GM21529 (cell line): ENCODE data around the gene WFIKKN2.
"Not testable (repeated sequence)": the region's sequence is repeated elsewhere in the genome, so short reads cannot be mapped to it uniquely, and the experiment has no call there.

Experiments
- ATAC-seq: cut with Tn5 transposase; IDR thresholded peaks from one replicate; pipeline ENCODE4 v1.9.1; 2021; ENCODE audit not compliant: unreplicated experiment

WFIKKN2 gene

DNA sequence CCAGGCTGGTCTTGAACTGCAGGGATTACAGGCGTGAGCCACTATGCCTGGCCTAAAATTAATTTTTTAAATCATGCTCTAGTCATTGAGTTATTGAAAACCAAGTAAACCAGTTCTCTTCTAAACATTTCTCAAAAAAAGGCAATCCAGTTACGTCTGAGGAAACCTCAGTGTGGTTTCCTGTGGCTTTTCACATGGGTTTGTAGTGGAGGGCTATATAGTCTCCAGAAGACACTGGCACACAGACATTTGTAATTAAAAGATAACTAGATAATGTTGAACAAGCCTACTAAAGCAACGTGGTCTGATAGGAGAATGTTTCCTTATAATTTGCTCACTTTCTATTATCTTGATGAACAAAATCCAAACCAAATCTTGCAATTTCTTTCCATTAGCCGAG is 36.0 kb downstream of the WFIKKN2 start:
- no peak for ATAC-seq

DNA sequence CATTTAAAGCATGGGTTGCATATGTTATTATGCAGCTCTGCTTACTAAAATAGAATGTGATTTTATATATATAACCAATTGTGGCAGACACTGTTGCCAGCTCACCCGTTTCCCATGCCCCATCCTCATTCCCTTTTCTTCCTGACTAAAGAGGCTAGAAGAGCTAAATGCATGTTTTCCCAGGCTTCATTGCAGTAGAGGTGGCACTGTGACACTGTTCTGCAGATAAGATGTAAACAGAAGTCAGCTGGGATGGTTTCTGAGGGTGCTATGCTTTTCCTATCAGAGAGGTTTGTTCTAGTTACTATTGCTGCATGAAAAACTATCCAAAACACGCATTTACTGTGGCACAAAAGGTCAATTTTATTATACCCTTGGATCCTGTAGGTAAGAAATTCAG is 36.5 kb downstream of the WFIKKN2 start:
- no peak for ATAC-seq

DNA sequence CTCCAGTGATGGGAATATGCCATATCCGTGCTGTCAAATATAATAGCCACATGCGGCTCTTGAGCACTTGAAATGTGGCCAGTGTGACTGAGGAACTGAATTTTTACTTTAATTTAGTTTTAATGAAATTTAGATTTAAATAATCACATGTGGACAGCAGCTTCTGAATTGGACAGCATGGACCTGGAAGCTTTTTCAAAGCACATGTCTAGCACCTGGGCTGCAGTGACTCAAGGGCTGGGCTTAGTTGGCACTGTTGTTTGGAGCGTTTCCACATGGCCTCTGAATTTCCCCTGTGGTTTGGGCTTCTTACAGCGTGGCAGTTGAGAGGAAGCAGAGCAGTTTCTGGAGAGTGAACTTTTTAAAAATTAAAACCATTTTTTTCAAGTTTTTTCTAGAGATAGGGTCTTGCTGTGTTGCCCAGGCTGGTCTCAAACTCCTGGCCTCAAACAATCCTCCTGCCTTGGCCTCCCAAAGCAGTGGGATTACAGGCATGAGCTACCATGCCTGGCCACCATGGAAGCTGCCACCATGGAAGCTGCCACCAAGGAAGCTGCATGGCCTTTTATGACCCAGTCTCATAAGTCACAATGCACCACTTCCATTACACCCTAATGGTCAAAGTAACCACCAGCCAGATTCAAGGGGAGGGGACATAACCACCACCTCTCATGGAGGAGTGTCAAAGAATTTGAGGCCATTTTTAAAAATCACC is 37.5 kb downstream of the WFIKKN2 start:
- no peak for ATAC-seq

DNA sequence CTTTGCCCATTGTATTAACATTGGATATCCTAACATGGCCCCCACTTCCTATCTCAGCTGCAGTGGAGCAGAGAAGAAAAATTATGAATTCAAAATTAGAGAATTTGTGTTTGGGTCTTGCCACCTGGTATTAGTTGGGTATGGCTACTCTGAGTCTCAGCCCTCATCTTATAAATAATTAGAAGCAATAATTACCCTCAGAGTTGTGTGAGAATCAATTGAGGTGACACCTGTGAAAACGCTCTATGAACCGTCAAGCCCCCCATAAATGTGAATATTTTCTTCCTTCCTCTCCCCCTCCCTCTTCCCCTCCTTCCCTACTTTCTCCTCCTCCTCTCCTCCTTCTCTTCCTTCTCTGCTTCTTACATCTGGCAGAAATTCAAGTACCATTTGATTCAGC is 39.7 kb downstream of the WFIKKN2 start:
- no peak for ATAC-seq

DNA sequence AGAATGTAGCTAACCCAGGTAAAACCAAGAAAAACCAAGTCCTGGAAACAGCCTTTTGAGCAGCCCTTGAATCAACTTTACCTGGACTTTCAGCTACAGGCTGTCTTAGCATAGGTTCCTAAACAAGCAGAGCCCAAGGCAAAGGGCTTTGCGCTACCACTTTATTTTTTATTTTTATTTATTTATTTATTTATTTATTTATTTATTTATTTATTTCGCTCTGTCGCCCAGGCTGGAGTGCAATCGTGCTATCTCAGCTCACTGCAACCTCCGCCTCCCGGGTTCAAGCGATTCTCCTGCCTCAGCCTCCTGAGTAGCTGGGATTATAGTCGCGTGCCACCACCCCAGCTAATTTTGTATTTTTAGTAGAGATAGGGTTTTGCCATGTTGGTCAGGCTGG is 41.7 kb downstream of the WFIKKN2 start:
- ATAC-seq: not testable (repeated sequence)

DNA sequence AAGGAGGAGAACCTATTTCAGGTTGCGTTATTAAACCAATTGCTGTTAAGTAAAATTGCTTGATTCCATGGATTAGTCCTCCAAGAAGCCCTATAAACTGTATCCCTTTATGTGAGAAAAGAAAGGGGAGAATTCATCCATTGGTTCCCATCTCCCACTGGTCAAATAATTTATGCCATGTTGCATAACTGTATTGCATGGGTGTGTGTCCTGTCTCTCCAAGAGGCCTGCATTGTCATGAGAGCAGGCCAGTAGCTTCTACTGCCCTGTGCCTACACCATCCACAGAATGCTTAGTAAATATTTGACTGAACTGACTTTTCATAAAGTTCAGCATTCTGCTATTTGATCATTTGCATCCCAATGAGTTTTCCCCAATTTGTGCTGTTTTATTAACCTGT is 42.5 kb downstream of the WFIKKN2 start:
- ATAC-seq: no peak

DNA sequence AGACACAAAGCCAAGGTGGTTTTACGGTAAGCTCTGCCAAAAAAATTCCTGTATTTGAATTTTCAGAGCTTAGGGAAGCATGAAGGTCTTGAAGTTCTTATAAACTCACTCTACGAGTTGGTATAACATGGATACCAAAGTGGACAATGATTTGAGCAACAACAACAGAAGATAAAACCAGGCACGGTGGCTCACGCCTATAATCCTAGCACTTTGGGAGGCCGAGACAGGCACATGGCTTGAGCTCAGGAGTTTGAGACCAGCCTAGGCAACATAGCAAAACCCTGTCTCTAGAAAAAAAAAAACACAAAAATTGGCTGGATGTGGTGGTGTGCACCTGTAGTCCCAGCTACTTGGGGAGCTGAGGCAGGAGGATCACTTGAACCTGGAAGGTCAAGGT is 43.7 kb downstream of the WFIKKN2 start:
- no peak for ATAC-seq

DNA sequence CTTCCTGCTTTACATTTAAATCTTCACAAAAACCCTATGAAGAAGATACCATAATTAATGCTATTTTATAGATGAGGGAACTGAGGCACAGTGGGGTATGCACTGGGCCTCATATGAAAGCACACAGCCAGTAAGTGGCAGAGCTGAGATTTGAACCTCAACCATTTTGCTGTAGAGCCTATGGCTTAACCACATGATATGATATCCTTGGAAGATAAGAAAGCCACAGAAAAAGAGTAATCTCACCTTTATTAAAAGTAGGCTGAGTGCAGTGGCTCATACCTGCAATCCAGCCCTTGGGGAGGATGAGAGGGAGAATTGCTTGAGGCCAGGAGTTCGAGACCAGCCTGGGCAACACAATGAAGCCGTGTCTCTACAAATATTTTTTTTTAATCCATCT is 45.8 kb downstream of the WFIKKN2 start:
- ATAC-seq: no peak

DNA sequence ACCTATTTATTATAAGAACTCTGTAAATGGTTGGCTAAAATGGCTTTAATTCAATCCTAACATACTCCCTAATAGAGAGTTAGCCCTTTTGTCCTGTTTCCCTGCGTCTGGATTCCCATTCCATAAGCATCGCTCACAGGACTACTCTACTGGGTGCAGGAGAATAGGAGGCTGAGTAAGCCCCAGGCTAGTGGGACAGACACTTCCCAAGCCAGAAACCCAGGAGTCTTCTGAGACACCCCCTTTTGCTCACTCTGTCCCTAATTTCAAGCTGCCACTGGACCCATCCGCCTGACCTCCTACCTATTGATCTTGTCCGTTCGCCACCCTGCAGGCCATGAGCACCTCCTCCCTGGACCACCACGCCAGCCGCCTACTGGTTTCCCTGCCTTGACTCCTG is 47.5 kb downstream of the WFIKKN2 start:
- ATAC-seq: no peak

DNA sequence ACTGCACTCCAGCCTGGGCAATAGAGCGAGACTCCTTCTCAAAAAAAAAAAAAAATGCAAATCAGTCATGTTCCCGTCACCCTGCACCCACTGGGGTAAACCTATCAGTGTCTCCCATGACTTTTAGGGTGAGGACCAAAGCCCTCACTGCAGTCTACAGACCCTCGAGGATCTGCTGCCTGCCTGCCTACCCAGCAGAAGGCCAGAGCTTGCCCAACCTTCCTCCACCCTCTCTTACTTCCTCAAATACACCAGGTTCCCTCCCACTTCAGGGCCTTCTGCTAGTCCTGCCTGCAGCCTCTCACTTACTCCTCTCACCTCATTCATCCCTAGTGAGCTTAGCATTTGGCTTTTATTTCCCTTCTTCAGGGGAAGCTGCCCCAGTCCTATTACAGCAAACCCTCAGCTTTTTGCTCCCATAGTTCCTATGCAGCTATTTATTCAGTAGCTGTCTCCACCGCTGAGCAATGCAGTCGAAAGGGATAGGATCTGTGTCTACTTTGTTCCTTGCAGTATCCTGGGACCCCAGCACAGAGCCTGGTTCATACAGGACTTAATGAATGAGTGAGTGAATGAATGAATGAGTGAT is 48.6 kb downstream of the WFIKKN2 start:
- no peak for ATAC-seq

DNA sequence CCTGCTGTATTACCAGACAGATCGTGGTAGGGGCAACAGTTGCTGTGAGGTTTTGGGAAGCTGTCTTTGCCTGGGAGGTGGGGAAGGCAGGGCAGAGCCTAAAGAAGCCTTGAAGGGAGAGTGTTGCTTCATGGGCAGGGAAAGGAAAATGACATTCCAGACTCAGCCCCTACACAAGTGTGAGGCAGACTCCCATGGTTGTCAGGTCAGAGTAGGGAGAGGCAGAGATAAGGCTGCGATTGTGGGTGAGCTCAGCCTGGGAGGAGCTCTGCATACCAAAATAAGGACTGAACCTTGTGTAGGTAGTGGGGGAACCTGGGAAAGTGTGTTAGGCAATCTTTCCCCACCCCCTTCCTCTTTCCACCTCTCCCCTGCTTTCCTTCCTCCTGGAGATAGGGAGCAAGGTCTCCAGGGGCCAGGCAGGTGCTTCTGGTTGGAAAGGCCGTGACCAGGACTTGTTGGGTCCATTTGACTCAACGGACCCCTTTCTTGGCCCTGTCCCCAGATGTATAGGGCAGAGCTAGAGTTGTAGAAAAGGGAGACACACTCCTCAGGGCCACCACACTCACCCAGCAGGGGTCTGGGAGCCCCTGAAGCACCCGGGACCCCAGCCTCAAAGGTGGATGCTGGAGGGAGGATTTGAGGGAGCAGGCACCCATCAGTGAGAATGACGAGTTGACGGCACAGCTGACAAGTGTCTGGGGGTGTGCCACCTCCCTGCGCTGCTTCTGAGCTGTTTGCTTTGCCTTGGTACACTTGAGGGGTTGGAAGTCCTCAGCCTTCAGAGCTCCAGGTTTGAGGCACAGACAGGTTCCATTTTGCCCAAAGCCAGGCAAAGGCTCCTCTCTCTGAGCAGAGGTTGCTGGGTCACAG is 49.3 kb downstream of the WFIKKN2 start:
- no peak for ATAC-seq

DNA sequence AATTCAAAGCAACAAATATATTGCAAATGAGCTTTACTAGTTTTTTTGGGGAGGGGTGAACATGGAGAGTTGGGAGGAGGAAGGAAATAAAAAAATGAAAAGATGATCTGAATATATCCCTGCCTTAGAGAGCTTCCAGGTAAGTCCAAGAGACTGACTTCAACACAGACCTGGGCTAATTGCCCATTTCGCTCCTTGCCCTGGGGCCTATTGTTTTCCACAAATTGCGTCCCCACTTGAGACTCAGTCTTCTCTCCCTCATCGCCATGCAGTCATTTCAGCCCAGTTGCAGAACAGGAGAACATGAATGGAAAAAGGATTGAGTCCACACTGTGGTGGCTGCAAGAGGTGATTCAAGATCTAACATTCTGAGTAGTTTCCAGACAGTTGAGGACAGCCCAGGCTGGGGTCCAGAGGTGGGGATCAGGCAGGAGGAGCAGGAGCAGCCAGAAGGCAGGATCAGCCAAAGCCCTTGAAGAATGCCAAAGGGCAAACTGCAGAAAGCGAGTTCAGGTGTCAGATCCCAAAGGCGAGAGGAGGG is 52.4 kb downstream of the WFIKKN2 start:
- no peak for ATAC-seq

DNA sequence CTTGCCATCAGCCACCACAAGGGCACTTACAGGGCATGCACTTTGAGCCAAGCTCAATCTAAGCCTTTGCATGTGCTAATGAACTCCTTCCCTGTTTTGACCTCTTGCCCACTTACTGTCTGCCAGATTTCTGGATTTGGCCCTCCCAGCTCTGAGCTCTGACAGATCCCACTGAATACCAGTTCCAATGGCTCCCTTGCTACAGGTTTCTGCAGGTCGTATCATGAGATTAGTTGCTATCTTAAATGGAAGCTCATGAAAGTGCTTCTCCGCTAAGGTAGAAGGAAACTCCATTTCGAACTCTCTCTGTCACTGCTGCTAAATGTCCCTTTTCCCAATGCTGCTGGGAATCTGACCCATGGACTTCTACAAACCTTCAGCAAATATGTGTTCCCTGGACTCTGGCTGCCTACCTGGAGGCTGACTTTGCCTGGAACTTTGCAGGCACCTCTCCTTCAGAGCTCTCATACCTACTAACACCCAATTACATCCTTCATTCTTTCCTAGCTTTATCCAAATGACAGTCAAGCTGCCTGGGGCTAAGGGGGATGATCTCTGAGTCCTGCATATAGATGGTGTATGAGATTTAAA is 54.2 kb downstream of the WFIKKN2 start:
- no peak for ATAC-seq

DNA sequence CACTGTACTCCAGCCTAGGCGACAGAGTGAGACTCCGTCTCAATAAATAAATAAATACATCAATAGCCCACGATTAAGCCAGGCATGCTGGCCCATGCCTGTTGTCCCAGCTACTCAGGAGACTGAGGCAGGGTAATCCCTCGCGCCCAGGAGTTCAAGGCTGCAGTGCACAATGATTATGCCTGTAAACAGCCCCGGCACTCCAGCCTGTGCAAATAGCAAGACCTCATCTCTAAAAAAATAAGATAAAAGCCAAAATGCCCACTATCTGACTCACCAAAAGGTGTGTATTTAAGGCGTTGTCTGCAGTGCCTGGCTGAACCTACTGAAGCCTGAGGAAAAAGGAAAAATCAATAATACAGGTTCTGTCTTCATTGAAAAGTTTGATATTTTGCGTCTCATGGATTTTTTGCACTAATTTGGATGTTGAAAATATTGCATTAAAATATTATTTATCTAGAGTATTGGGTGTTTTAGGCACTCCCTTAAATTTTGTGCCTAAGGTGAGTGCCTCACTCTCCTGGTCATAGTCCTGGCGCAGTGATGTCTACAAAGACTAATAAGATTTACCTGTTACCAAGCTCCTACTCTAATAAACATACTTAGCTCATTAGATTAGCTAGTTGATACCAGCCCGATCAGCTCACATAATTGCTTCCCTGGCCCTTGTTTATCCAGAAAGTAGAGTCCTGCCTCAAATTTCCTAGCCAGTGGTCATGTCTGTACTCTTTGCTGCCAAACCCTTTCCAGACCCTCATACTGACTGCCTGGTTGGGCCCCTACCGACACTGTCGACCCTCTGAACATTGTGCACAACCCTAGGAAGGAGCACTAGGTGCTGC is 55.5 kb downstream of the WFIKKN2 start:
- no peak for ATAC-seq

DNA sequence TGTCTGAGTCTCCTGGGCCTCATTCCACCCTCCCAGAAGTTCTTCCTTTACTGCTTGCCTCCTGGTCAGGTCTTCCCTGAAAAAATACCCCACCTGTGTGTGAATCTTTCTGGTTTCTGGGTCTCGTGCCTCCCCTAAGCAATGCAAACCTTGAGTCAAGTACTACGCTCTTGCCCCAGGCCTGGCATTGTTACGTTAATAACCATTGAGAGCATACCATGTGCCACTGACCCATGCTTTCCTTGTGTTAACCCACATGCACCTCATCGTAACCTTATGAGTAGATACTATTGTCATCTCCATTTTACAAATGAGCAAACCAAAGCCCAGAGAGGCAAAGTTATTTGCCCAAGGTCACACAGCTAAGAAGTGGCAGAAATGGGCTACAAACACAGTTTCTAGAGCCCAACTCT is 56.2 kb downstream of the WFIKKN2 start:
- no peak for ATAC-seq
